IPS DF 6.9 (cell line): ENCODE measurements around the gene STC2.

Experiments
- DNase-seq: peaks from one replicate; pipeline ENCODE4 v3.0.0-alpha.2; 2013; ENCODE audit warnings: low read depth, low spot score
- H3K27ac ChIP-seq: one replicate; pipeline ENCODE4 v1.5.1; 2013; ENCODE audit warnings: low read length, control low read depth
- H3K27me3 ChIP-seq: 2 replicates; pipeline ENCODE4 v1.6.1; 2013; ENCODE audit warnings: mild to moderate bottlenecking, low read length; ENCODE audit not compliant: control insufficient read depth, insufficient read depth
- H3K36me3 ChIP-seq: 2 replicates; pipeline ENCODE4 v1.6.1; 2013; ENCODE audit warnings: low read length; ENCODE audit not compliant: control insufficient read depth, insufficient read depth
- H3K4me1 ChIP-seq: 2 replicates; pipeline ENCODE4 v1.6.1; 2013; ENCODE audit warnings: low read length; ENCODE audit not compliant: control insufficient read depth, insufficient read depth
- H3K4me3 ChIP-seq: 2 replicates; pipeline ENCODE4 v1.5.1; 2013; ENCODE audit warnings: mild to moderate bottlenecking, low read length
- H3K9me3 ChIP-seq: 2 replicates; pipeline ENCODE4 v1.6.1; 2013; ENCODE audit warnings: low read length, inconsistent platforms; ENCODE audit not compliant: control insufficient read depth, insufficient read depth
- WGBS: extraction: QIAGEN DNeasy Blood & Tissue Kit; methylation state at CpG from one replicate; pipeline ENCODE4 v1.1.7; 2013; ENCODE audit warnings: mixed read lengths, missing lambda C conversion rate; ENCODE audit not compliant: insufficient read length, insufficient coverage; 5-methylcytosine and 5-hydroxymethylcytosine counted together

The STC2 gene

GRCh38 chr5:173282916-173283315 is 45.3 kb downstream of the STC2 start:
- DNase-seq: no peak
- peaks cover 11% of the 10 kb centered on the region; the same call in 1 of the 2 replicates for H3K27me3 ChIP-seq
- no peaks in the 10 kb centered on the region for H3K36me3 ChIP-seq
- H3K9me3 ChIP-seq: no peaks in the 10 kb centered on the region
- no CpG with 5 or more reads among the region's 10 CpGs for WGBS
- H3K4me3 ChIP-seq: no peak overlapping the region
- no peak overlapping the region for H3K27ac ChIP-seq
- H3K4me1 ChIP-seq: peaks cover 2% of the 10 kb centered on the region

- Histone ChIP-seq H3K27ac (no peak overlapping the region), H3K9me3 (no peaks in the 10 kb centered on the region), H3K36me3 (no peaks in the 10 kb centered on the region), H3K27me3 (peaks cover 11% of the 10 kb centered on the region; the same call in 1 of the 2 replicates), H3K4me1 (peaks cover 2% of the 10 kb centered on the region), H3K4me3 (no peak overlapping the region)
- no CpG with 5 or more reads among the region's 6 CpGs for WGBS
- no peak for DNase-seq
These were observed 46.3 kb downstream of the STC2 start for GRCh38 chr5:173281910-173282309.

GRCh38 chr5:173279166-173279565 is 49.0 kb downstream of the STC2 start:
- DNase-seq: no peak
- Histone ChIP-seq H3K36me3 (no peaks in the 10 kb centered on the region), H3K27me3 (peaks cover 10% of the 10 kb centered on the region; the same call in 1 of the 2 replicates), H3K27ac (no peak overlapping the region), H3K4me3 (no peak overlapping the region), H3K4me1 (peaks cover 2% of the 10 kb centered on the region), H3K9me3 (no peaks in the 10 kb centered on the region)
- no CpG with 5 or more reads among the region's 5 CpGs for WGBS

- no peak for DNase-seq
- Histone ChIP-seq H3K9me3 (no peaks in the 10 kb centered on the region), H3K4me3 (no peak overlapping the region), H3K27me3 (peaks cover 7% of the 10 kb centered on the region; the same call in 1 of the 2 replicates), H3K36me3 (no peaks in the 10 kb centered on the region), H3K4me1 (no peaks in the 10 kb centered on the region), H3K27ac (no peak overlapping the region)
- no CpG with 5 or more reads among the region's 5 CpGs for WGBS
These were observed 49.6 kb downstream of the STC2 start for GRCh38 chr5:173278641-173279040.

- DNase-seq: no peak
- H3K36me3 ChIP-seq: no peaks in the 10 kb centered on the region
- no peak overlapping the region for H3K4me3 ChIP-seq
- H3K27me3 ChIP-seq: peaks cover 4% of the 10 kb centered on the region; the same call in 1 of the 2 replicates
- no peaks in the 10 kb centered on the region for H3K4me1 ChIP-seq
- no peaks in the 10 kb centered on the region for H3K9me3 ChIP-seq
- no CpG with 5 or more reads among the region's 9 CpGs for WGBS
- H3K27ac ChIP-seq: no peak overlapping the region
These were observed 50.0 kb downstream of the STC2 start for GRCh38 chr5:173278172-173278571.

- no CpG with 5 or more reads among the region's 1 CpG for WGBS
- no peaks in the 10 kb centered on the region for H3K36me3 ChIP-seq
- H3K9me3 ChIP-seq: no peaks in the 10 kb centered on the region; the same call in 1 of the 2 replicates
- no peak overlapping the region for H3K27ac ChIP-seq
- H3K4me3 ChIP-seq: no peak overlapping the region
- H3K27me3 ChIP-seq: no peaks in the 10 kb centered on the region
- no peak for DNase-seq
- no peaks in the 10 kb centered on the region for H3K4me1 ChIP-seq
These were observed 53.4 kb downstream of the STC2 start for GRCh38 chr5:173274771-173275170.

GRCh38 chr5:173271419-173271818 is 56.8 kb downstream of the STC2 start:
- no peak overlapping the region for H3K27ac ChIP-seq
- no CpG with 5 or more reads among the region's 10 CpGs for WGBS
- DNase-seq: no peak
- no peaks in the 10 kb centered on the region; the same call in 1 of the 2 replicates for H3K9me3 ChIP-seq
- H3K36me3 ChIP-seq: no peaks in the 10 kb centered on the region
- no peaks in the 10 kb centered on the region for H3K27me3 ChIP-seq
- H3K4me3 ChIP-seq: no peak overlapping the region
- H3K4me1 ChIP-seq: no peaks in the 10 kb centered on the region

GRCh38 chr5:173268750-173269432 is 59.3 kb downstream of the STC2 start:
- DNase-seq: no peak
- Histone ChIP-seq H3K4me1 (no peaks in the 10 kb centered on the region), H3K4me3 (no peak overlapping the region)

GRCh38 chr5:173265433-173265832 is 62.8 kb downstream of the STC2 start:
- Histone ChIP-seq H3K27me3 (0 out of 2 replicates have a peak, but pooled peaks cover 2% of the 10 kb centered on the region), H3K36me3 (no peaks in the 10 kb centered on the region), H3K9me3 (no peaks in the 10 kb centered on the region), H3K27ac (no peak overlapping the region), H3K4me3 (no peak overlapping the region), H3K4me1 (no peaks in the 10 kb centered on the region)
- WGBS: no CpG with 5 or more reads among the region's 10 CpGs
- no peak for DNase-seq

More at GRCh38 chr5:173268750-173269432, 59.3 kb downstream of the STC2 start:
- WGBS: no CpG with 5 or more reads among the region's 14 CpGs
- Histone ChIP-seq H3K27me3 (0 out of 2 replicates have a peak, but pooled peaks cover 2% of the 10 kb centered on the region), H3K36me3 (no peaks in the 10 kb centered on the region), H3K27ac (no peak overlapping the region), H3K9me3 (no peaks in the 10 kb centered on the region; the same call in 1 of the 2 replicates)
